GM12873 (cell line): Measurements from ENCODE around the gene TGFB1.

Experiments
- CTCF ChIP-seq: IDR thresholded peaks from 2 replicates; pipeline ENCODE4 v1.5.1; 2012; ENCODE audit warnings: low read depth, mild to moderate bottlenecking, moderate library complexity, low read length, control low read depth; ENCODE audit not compliant: insufficient read depth; ENCODE audit errors: missing control alignments

Gene TGFB1

GRCh38 chr19:41332468-41332867 is 21.3 kb downstream of the TGFB1 start:
- no peak for TF ChIP-seq CTCF

GRCh38 chr19:41332000-41332399 is 21.7 kb downstream of the TGFB1 start:
- no peak for TF ChIP-seq CTCF

GRCh38 chr19:41330946-41331678 is 22.6 kb downstream of the TGFB1 start:
- no peak for TF ChIP-seq CTCF

GRCh38 chr19:41330481-41330880 is 23.2 kb downstream of the TGFB1 start:
- TF ChIP-seq CTCF = no peak

GRCh38 chr19:41328842-41329225 is 24.9 kb downstream of the TGFB1 start:
- no peak for TF ChIP-seq CTCF

GRCh38 chr19:41328157-41328841 is 25.4 kb downstream of the TGFB1 start:
- no peak for TF ChIP-seq CTCF

GRCh38 chr19:41327576-41328156 is 26.1 kb downstream of the TGFB1 start:
- TF ChIP-seq CTCF = no peak
